Measurements from ENCODE around the gene ZW10.
"Not testable (repeated sequence)": the region's sequence is repeated elsewhere in the genome, so short reads cannot be mapped to it uniquely, and the experiment has no call there.

Gene ZW10

DNA sequence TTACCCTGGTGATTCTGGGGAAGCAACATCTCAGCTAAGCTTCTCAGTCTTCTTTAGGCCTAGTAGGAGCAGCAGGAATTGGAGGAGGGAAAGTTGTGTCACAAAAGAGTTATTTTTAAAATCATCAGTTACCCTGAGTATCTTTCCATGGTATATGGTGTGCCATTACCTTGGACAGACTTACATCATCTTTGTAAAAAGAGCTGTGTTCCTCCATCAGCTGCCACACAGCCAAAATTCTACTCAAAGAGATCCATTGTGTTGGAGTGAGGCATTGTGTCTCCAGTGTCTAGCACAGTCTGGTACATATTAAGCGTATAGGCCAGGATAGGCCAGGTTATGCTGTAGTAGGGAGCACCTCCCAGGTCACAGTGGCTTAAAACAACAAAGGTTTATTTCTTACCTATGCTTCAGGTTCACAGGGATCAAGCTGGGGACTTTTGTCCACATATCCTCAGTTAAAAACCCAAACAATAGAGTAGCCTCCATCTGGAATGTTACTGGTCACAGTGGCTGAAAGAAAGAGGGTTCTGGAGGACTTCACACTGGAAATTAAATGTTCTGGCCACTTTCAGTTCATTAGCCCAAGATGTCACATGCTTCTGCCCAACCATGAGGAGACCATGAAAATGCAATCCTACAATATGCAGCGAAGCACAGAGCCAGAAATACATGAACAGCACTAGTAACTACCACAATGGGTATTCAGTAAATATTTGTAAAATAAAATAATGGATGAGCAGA is 57.4 kb downstream of the ZW10 start:
- H3K4me3 ChIP-seq (ENCODE audit: low read depth, low read length) = no peak overlapping the region
- TF ChIP-seq CTCF (IDR thresholded peaks at IDR 0.05; ENCODE audit: borderline replicate concordance, insufficient read depth, low read depth, low read length) = no peak

GRCh38 chr11:113715273-113715672 is 58.2 kb downstream of the ZW10 start:
- no peak overlapping the region for H3K4me3 ChIP-seq (ENCODE audit: low read depth, low read length)
- TF ChIP-seq CTCF (IDR thresholded peaks at IDR 0.05; ENCODE audit: borderline replicate concordance, insufficient read depth, low read depth, low read length) = no peak

DNA sequence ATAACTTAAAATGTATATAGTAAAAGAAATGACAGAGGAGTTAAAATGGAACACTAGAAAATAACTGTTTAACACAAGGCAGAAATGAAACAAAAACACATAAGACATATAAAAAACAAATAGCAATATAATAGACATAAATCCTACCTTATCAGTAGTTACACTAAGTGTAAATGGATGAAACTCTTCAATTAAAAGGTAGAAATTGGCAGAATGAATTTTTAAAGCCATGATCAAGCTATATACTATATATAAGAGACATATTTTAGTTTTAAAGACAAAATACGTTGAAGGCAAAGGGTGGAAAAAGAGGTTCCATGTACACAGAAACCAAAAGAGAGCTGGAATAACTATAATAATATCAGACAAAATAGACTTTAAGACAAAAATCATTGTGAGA is 62.5 kb downstream of the ZW10 start:
- TF ChIP-seq CTCF (IDR thresholded peaks at IDR 0.05; ENCODE audit: borderline replicate concordance, insufficient read depth, low read depth, low read length) = no peak
- no peak overlapping the region for H3K4me3 ChIP-seq (ENCODE audit: low read depth, low read length)

GRCh38 chr11:113705871-113706655 is 67.4 kb downstream of the ZW10 start, which contains the start of gene TMPRSS5:
TSS of gene TMPRSS5 (minus strand) at chr11:113706308. CDS start at chr11:113706224, 84 bp downstream.
- H3K4me3 ChIP-seq (ENCODE audit: low read depth, low read length) = no peak within 1 kb of the TSS
- no peak for TF ChIP-seq CTCF (IDR thresholded peaks at IDR 0.05; ENCODE audit: borderline replicate concordance, insufficient read depth, low read depth, low read length)

- H3K4me3 ChIP-seq (ENCODE audit: low read depth, low read length) = not testable (repeated sequence)
Measured at GRCh38 chr11:113703551-113703950, 69.9 kb downstream of the ZW10 start.

GRCh38 chr11:113701491-113701890 is 72.0 kb downstream of the ZW10 start:
- no peak for TF ChIP-seq CTCF (IDR thresholded peaks at IDR 0.05; ENCODE audit: borderline replicate concordance, insufficient read depth, low read depth, low read length)

DNA sequence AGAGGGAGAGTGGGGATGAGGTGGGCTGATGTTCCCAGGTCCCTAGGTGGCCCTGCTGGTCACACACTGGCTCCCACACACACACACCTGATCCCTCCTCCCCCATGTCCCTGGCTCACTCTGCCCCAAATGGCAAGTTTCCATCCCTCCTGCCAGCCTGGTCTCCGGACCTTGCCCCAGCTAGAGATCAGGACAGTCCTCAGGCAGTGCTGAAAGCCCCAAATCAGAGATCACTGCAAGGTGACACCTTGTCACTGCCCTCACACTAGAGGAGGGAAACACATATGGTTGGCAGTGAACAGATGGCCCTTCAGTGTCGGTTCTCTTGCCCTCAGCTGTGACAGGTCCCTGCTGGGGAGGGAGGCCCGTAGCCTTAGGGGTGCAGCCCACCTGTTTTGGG is 75.0 kb downstream of the ZW10 start:
- no peak overlapping the region for H3K4me3 ChIP-seq (ENCODE audit: low read depth, low read length)
- TF ChIP-seq CTCF (IDR thresholded peaks at IDR 0.05; ENCODE audit: borderline replicate concordance, insufficient read depth, low read depth, low read length) = no peak

More at GRCh38 chr11:113701491-113701890, 72.0 kb downstream of the ZW10 start:
- no peak overlapping the region for H3K4me3 ChIP-seq (ENCODE audit: low read depth, low read length)
